ENCODE results near the gene TBC1D13.
"Not testable (repeated sequence)": the region's sequence is repeated elsewhere in the genome, so short reads cannot be mapped to it uniquely, and the experiment has no call there.

Gene TBC1D13

DNA sequence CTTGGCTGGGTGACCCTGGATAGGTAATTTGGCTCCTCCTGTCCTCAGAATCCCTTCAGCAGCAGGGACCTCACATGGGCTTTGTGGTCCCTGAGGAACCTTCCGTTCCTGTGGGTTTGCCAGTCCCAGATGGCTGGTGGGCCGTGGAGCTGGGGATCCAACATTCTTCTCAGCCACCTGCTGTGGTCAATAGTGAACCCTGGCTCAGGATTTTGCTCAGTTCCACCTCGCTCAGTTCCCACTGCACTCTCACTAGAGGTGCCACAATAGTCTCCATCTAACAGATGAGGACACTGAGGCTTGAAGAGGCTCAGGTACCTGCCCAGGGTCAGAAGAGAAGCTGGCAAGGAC is 59.6 kb downstream of the TBC1D13 start:
- H3K27ac ChIP-seq (replicated peaks), result no peak overlapping the region

DNA sequence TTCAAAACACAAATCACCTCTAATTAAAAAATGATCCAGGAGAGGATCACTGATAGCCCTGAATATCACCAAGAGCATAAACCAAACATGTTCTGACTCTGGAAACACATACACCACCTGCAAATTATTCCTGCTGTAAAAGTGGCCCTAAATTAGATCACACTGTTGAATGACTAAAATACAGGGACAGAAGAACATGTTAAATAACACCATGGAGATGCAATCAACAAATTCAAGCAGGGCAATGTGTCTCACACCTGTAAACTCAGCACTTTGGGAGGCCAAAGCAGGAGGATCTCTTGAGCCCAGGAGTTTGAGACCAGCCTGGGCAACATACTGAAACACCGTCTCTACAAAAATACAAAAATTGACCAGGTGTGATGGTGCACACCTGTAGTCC is 60.8 kb downstream of the TBC1D13 start:
- DNase-seq (ENCODE audit: low read depth in 1 of 2, low spot score in 1 of 2), result no peak
- TF ChIP-seq, protein P1, sequence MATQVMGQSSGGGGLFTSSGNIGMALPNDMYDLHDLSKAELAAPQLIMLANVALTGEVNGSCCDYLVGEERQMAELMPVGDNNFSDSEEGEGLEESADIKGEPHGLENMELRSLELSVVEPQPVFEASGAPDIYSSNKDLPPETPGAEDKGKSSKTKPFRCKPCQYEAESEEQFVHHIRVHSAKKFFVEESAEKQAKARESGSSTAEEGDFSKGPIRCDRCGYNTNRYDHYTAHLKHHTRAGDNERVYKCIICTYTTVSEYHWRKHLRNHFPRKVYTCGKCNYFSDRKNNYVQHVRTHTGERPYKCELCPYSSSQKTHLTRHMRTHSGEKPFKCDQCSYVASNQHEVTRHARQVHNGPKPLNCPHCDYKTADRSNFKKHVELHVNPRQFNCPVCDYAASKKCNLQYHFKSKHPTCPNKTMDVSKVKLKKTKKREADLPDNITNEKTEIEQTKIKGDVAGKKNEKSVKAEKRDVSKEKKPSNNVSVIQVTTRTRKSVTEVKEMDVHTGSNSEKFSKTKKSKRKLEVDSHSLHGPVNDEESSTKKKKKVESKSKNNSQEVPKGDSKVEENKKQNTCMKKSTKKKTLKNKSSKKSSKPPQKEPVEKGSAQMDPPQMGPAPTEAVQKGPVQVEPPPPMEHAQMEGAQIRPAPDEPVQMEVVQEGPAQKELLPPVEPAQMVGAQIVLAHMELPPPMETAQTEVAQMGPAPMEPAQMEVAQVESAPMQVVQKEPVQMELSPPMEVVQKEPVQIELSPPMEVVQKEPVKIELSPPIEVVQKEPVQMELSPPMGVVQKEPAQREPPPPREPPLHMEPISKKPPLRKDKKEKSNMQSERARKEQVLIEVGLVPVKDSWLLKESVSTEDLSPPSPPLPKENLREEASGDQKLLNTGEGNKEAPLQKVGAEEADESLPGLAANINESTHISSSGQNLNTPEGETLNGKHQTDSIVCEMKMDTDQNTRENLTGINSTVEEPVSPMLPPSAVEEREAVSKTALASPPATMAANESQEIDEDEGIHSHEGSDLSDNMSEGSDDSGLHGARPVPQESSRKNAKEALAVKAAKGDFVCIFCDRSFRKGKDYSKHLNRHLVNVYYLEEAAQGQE (IDR thresholded peaks at IDR 0.05; ENCODE audit: insufficient replicate concordance, low read depth), result no peak
- H3K27ac ChIP-seq (replicated peaks), result no peak overlapping the region
- H3K4me3 ChIP-seq (replicated peaks; ENCODE audit: insufficient read depth, low read length), result no peak overlapping the region
- H3K27me3 ChIP-seq (ENCODE audit: insufficient read depth, poor library complexity, severe bottlenecking), result no peaks in the 10 kb centered on the region

More for the DNA sequence above, 59.6 kb downstream of the TBC1D13 start:
- no peak overlapping the region for H3K4me3 ChIP-seq (replicated peaks; ENCODE audit: insufficient read depth, low read length)
- no peak for DNase-seq (ENCODE audit: low read depth in 1 of 2, low spot score in 1 of 2)
- TF ChIP-seq, protein P2, sequence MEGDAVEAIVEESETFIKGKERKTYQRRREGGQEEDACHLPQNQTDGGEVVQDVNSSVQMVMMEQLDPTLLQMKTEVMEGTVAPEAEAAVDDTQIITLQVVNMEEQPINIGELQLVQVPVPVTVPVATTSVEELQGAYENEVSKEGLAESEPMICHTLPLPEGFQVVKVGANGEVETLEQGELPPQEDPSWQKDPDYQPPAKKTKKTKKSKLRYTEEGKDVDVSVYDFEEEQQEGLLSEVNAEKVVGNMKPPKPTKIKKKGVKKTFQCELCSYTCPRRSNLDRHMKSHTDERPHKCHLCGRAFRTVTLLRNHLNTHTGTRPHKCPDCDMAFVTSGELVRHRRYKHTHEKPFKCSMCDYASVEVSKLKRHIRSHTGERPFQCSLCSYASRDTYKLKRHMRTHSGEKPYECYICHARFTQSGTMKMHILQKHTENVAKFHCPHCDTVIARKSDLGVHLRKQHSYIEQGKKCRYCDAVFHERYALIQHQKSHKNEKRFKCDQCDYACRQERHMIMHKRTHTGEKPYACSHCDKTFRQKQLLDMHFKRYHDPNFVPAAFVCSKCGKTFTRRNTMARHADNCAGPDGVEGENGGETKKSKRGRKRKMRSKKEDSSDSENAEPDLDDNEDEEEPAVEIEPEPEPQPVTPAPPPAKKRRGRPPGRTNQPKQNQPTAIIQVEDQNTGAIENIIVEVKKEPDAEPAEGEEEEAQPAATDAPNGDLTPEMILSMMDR (IDR thresholded peaks at IDR 0.05; ENCODE audit: insufficient read depth, low read length), result no peak
- TF ChIP-seq, protein P1 (IDR thresholded peaks at IDR 0.05; ENCODE audit: insufficient replicate concordance, low read depth), result no peak
- TF ChIP-seq SPI1 (IDR thresholded peaks at IDR 0.05; ENCODE audit: borderline replicate concordance, low read depth) (no peak), GABPA (IDR thresholded peaks at IDR 0.05; ENCODE audit: low read depth) (no peak), POLR2AphosphoS5 (IDR thresholded peaks at IDR 0.05; ENCODE audit: low read depth) (no peak)
- no peaks in the 10 kb centered on the region for H3K27me3 ChIP-seq (ENCODE audit: insufficient read depth, poor library complexity, severe bottlenecking)

- not testable (repeated sequence) for H3K27me3 ChIP-seq (ENCODE audit: insufficient read depth, poor library complexity, severe bottlenecking); H3K27ac ChIP-seq (replicated peaks); H3K4me3 ChIP-seq (replicated peaks; ENCODE audit: insufficient read depth, low read length); DNase-seq (ENCODE audit: low read depth in 1 of 2, low spot score in 1 of 2)
These were observed 64.0 kb downstream of the TBC1D13 start for GRCh38 chr9:128851024-128851423.

DNA sequence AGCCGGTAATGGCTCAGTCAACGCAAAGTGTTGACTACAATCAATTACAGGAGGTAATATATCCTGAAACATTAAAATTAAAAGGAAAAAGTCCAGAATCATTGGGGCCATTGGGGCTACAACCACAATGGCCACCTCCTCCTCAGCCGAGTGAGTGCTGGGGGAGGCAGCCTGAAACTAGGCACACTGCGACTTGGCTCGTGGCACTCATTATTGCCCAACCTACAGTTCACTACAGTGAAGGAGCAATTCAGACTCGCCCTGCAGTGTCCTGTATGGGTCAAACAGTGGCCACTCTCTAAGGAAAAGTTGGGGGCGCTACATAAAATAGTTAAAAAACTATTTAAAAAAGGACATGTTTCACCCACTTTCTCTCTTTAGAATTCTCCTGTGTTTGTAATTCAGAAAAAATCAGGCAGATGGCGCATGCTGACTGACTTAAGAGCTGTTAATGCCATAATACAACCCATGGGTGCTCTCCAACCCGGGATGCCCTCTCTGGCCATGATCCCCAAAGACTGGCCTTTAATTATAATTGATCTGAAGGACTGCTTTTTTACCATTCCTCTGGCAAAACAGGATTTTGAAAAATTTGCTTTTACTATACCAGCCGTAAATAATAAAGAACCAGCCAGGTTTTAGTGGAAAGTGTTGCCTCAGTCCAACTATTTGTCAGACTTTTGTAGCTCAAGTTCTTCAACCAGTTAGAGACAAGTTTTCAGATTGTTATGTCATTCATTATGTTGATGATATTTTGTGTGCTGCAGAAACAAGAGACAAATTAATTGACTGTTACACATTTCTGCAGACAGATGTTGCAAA is 64.9 kb downstream of the TBC1D13 start:
- H3K27ac ChIP-seq (replicated peaks); H3K4me3 ChIP-seq (replicated peaks; ENCODE audit: insufficient read depth, low read length); H3K27me3 ChIP-seq (ENCODE audit: insufficient read depth, poor library complexity, severe bottlenecking): not testable (repeated sequence)
- DNase-seq (ENCODE audit: low read depth in 1 of 2, low spot score in 1 of 2), result peak in 1 of 2 experiments; percentile 45

DNA sequence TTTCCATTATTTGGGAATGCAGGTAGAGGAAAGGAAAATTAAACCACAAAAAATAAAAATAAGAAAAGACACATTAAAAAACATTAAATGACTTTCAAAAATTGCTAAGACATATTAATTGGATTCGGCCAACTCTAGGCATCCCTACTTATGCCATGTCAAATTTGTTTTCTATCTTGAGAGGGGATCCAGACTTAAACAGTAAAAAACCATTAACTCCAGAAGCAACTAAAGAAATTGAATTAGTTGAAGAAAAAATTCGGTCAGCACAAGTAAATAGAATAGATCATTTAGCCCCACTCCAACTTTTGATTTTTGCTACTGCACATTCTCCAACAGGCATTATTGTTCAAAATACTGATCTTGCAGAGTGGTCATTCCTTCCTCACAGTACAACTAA is 65.6 kb downstream of the TBC1D13 start:
- H3K27me3 ChIP-seq (ENCODE audit: insufficient read depth, poor library complexity, severe bottlenecking); H3K4me3 ChIP-seq (replicated peaks; ENCODE audit: insufficient read depth, low read length); DNase-seq (ENCODE audit: low read depth in 1 of 2, low spot score in 1 of 2); H3K27ac ChIP-seq (replicated peaks): not testable (repeated sequence)

GRCh38 chr9:128854454-128854853 is 67.4 kb downstream of the TBC1D13 start:
- not testable (repeated sequence) for H3K27ac ChIP-seq (replicated peaks); H3K4me3 ChIP-seq (replicated peaks; ENCODE audit: insufficient read depth, low read length); DNase-seq (ENCODE audit: low read depth in 1 of 2, low spot score in 1 of 2); H3K27me3 ChIP-seq (ENCODE audit: insufficient read depth, poor library complexity, severe bottlenecking)

GRCh38 chr9:128858476-128858875 is 71.4 kb downstream of the TBC1D13 start:
- H3K27ac ChIP-seq (replicated peaks); H3K27me3 ChIP-seq (ENCODE audit: insufficient read depth, poor library complexity, severe bottlenecking); H3K4me3 ChIP-seq (replicated peaks; ENCODE audit: insufficient read depth, low read length); DNase-seq (ENCODE audit: low read depth in 1 of 2, low spot score in 1 of 2): not testable (repeated sequence)
